Breast epithelium (tissue), 3 donors: ENCODE measurements around the gene PCSK7.

Experiments used
- CTCF ChIP-seq, 3 donors: fragments of 450-650 bp; IDR thresholded peaks; one replicate each; pipeline ENCODE4 v1.5.1; 2016 to 2017; ENCODE audit warnings: antibody characterized with exemption in 3 of 3, mild to moderate bottlenecking in 3 of 3, moderate library complexity in 3 of 3
- POLR2A ChIP-seq: fragments of 450-650 bp; IDR thresholded peaks from one replicate; pipeline ENCODE4 v1.6.1; 2016; ENCODE audit warnings: antibody characterized with exemption, mild to moderate bottlenecking, moderate library complexity
- POLR2AphosphoS5 ChIP-seq, 3 donors: sonication (generic); formaldehyde crosslinking; IDR thresholded peaks; one replicate each; pipeline ENCODE4 v1.6.1; 2017; ENCODE audit warnings: antibody characterized with exemption in 3 of 3

DNA sequence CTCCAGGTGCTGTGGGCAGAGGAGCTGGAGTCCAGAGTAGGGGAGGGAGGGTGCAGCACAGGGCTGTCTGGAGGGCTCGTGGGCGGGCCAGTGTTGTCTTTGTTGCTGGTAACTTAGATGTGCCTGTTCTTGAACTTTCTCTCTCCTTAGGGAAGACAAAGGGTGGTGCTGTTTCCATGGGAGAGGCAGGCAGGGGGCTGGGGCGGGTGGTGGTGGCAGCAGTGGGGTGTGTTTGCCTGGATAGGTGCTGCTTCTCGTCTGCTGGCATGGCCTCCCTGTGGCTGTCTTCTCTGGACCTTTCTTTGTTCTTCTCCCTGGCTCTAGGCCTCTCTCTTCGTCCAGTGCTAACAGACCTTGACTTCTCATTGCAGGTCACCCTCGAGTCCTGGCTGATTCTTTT lies 44.9 kb downstream of the PCSK7 start:
- TF ChIP-seq CTCF (IDR thresholded peaks at IDR 0.05) (no peak), POLR2A (no peak), POLR2AphosphoS5 (IDR thresholded peaks at IDR 0.05) (no peak)
